ENCODE results near the gene NBEAL2.

The NBEAL2 gene

GRCh38 chr3:46984591-46985459, 5.4 kb downstream of the NBEAL2 start:
- no peak for DNase-seq (ENCODE audit: low read depth in 2 of 3, low spot score in 1 of 3)

- DNase-seq (ENCODE audit: low read depth in 2 of 3, low spot score in 1 of 3): no peak
These were observed 6.1 kb downstream of the NBEAL2 start for GRCh38 chr3:46985588-46985987.

GRCh38 chr3:46986055-46986730, 6.7 kb downstream of the NBEAL2 start:
- no peak for DNase-seq (ENCODE audit: low read depth in 2 of 3, low spot score in 1 of 3)

- DNase-seq (ENCODE audit: low read depth in 2 of 3, low spot score in 1 of 3): no peak
These were observed 7.4 kb downstream of the NBEAL2 start for GRCh38 chr3:46986782-46987310.

- DNase-seq (ENCODE audit: low read depth in 2 of 3, low spot score in 1 of 3): no peak
These were observed 7.9 kb downstream of the NBEAL2 start for GRCh38 chr3:46987319-46987742.

GRCh38 chr3:46987743-46988401, 8.4 kb downstream of the NBEAL2 start:
- DNase-seq (ENCODE audit: low read depth in 2 of 3, low spot score in 1 of 3): peak; percentile 75 to 83 (median 78)

GRCh38 chr3:46988616-46989015, 9.2 kb downstream of the NBEAL2 start:
- DNase-seq (ENCODE audit: low read depth in 2 of 3, low spot score in 1 of 3): no peak

- DNase-seq (ENCODE audit: low read depth in 2 of 3, low spot score in 1 of 3): no peak
These were observed 9.8 kb downstream of the NBEAL2 start for GRCh38 chr3:46989146-46989810.

GRCh38 chr3:46990573-46991374, 11.3 kb downstream of the NBEAL2 start:
- DNase-seq (ENCODE audit: low read depth in 2 of 3, low spot score in 1 of 3): no peak

- no peak for DNase-seq (ENCODE audit: low read depth in 2 of 3, low spot score in 1 of 3)
These were observed 12.1 kb downstream of the NBEAL2 start for GRCh38 chr3:46991406-46992165.

- no peak for DNase-seq (ENCODE audit: low read depth in 2 of 3, low spot score in 1 of 3)
These were observed 12.8 kb downstream of the NBEAL2 start for GRCh38 chr3:46992231-46992630.

- DNase-seq (ENCODE audit: low read depth in 2 of 3, low spot score in 1 of 3): no peak
These were observed 13.8 kb downstream of the NBEAL2 start for GRCh38 chr3:46993292-46993691.

GRCh38 chr3:46993986-46994385, 14.5 kb downstream of the NBEAL2 start:
- no peak for DNase-seq (ENCODE audit: low read depth in 2 of 3, low spot score in 1 of 3)

GRCh38 chr3:46994801-46995731, 15.6 kb downstream of the NBEAL2 start:
- DNase-seq (ENCODE audit: low read depth in 2 of 3, low spot score in 1 of 3): no peak

GRCh38 chr3:46995901-46996562, 16.6 kb downstream of the NBEAL2 start:
- no peak for DNase-seq (ENCODE audit: low read depth in 2 of 3, low spot score in 1 of 3)

GRCh38 chr3:46996689-46997452, 17.4 kb downstream of the NBEAL2 start:
- DNase-seq (ENCODE audit: low read depth in 2 of 3, low spot score in 1 of 3): no peak

- DNase-seq (ENCODE audit: low read depth in 2 of 3, low spot score in 1 of 3): no peak
These were observed 18.1 kb downstream of the NBEAL2 start for GRCh38 chr3:46997453-46998091.

Measured in stimulated activated CD4-positive, alpha-beta T cell treated with anti-CD3 and anti-CD28 coated beads, Interleukin-12 subunit alpha, Interleukin-12 subunit beta, amount 100 ng/mL, for 48 hours (primary cell).